Esophagus muscularis mucosa (tissue), 4 donors: Measurements from ENCODE around the gene GEMIN8. TPM values are rescaled to one million over a fixed set of nuclear protein-coding genes. Genes with fewer than 3 reads are reported as not detected.

Source experiments
- total RNA-seq, 4 donors: library from RNA; depleted of rRNA; stranded (reverse); fragments of >200 nt; gene quantifications; one replicate each; pipeline versions ENCODE4 v1.1.0 to v1.2.1, GENCODE V29; 2016

GEMIN8 gene
- total RNA-seq, 4 donors from 2014 or later = 14.4 to 31.0 (median 25.3) TPM

Other genes with a start within 250 kb of the GEMIN8 start
- gene GPM6B, start 212.8 kb downstream of the GEMIN8 start, total RNA-seq = 10 to 100 TPM; 33.2 to 57.2 (median 45.2) TPM